ENCODE data around the gene AMOTL1.

DNA sequence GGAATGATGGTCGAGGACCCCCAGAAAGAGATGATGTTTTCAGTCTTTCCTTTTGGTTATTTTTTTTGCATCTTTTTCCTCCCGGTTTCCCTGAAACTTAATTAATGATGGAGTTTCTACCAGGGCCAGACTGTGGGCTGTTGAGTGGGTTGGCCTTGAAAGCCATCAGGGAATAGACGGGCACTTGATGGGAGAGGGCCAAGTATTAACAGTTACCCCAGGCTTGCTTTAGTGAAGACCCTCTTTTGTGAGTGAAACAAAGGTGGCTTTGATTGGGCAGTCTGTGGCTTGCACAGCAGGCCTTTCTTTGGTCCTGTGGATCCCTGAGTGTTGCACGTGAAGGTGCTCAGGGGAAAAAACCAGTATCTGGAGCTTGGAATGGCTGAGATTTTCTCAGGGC lies 56.9 kb downstream of the AMOTL1 start:
- TF ChIP-seq, protein P1, sequence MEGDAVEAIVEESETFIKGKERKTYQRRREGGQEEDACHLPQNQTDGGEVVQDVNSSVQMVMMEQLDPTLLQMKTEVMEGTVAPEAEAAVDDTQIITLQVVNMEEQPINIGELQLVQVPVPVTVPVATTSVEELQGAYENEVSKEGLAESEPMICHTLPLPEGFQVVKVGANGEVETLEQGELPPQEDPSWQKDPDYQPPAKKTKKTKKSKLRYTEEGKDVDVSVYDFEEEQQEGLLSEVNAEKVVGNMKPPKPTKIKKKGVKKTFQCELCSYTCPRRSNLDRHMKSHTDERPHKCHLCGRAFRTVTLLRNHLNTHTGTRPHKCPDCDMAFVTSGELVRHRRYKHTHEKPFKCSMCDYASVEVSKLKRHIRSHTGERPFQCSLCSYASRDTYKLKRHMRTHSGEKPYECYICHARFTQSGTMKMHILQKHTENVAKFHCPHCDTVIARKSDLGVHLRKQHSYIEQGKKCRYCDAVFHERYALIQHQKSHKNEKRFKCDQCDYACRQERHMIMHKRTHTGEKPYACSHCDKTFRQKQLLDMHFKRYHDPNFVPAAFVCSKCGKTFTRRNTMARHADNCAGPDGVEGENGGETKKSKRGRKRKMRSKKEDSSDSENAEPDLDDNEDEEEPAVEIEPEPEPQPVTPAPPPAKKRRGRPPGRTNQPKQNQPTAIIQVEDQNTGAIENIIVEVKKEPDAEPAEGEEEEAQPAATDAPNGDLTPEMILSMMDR (IDR thresholded peaks at IDR 0.05), result no peak
- TF ChIP-seq, protein P2, sequence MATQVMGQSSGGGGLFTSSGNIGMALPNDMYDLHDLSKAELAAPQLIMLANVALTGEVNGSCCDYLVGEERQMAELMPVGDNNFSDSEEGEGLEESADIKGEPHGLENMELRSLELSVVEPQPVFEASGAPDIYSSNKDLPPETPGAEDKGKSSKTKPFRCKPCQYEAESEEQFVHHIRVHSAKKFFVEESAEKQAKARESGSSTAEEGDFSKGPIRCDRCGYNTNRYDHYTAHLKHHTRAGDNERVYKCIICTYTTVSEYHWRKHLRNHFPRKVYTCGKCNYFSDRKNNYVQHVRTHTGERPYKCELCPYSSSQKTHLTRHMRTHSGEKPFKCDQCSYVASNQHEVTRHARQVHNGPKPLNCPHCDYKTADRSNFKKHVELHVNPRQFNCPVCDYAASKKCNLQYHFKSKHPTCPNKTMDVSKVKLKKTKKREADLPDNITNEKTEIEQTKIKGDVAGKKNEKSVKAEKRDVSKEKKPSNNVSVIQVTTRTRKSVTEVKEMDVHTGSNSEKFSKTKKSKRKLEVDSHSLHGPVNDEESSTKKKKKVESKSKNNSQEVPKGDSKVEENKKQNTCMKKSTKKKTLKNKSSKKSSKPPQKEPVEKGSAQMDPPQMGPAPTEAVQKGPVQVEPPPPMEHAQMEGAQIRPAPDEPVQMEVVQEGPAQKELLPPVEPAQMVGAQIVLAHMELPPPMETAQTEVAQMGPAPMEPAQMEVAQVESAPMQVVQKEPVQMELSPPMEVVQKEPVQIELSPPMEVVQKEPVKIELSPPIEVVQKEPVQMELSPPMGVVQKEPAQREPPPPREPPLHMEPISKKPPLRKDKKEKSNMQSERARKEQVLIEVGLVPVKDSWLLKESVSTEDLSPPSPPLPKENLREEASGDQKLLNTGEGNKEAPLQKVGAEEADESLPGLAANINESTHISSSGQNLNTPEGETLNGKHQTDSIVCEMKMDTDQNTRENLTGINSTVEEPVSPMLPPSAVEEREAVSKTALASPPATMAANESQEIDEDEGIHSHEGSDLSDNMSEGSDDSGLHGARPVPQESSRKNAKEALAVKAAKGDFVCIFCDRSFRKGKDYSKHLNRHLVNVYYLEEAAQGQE (IDR thresholded peaks at IDR 0.05; ENCODE audit: low read depth, low read length), result no peak
- TF ChIP-seq POLR2AphosphoS5 (IDR thresholded peaks at IDR 0.05; ENCODE audit: low read depth, low read length) (no peak), EP300 (IDR thresholded peaks at IDR 0.05; ENCODE audit: borderline replicate concordance in 1 of 2, low read depth in 1 of 2, low read length in 1 of 2) (no peak), GABPA (IDR thresholded peaks at IDR 0.05; ENCODE audit: low read depth) (no peak), FOXM1 (IDR thresholded peaks at IDR 0.05; ENCODE audit: low read depth) (no peak), GATA2 (CRISPR knock-in tag; IDR thresholded peaks at IDR 0.05) (no peak)
